ENCODE results near the gene DPPA4. TPM values are rescaled to one million over a fixed set of nuclear protein-coding genes. Genes with fewer than 3 reads are reported as not detected.
A peak's percentile ranks its signal among the peaks of the same experiment; 100 is the strongest.

The DPPA4 gene
- total RNA-seq, 1 experiment from 2014 or later = 774 TPM

DNA sequence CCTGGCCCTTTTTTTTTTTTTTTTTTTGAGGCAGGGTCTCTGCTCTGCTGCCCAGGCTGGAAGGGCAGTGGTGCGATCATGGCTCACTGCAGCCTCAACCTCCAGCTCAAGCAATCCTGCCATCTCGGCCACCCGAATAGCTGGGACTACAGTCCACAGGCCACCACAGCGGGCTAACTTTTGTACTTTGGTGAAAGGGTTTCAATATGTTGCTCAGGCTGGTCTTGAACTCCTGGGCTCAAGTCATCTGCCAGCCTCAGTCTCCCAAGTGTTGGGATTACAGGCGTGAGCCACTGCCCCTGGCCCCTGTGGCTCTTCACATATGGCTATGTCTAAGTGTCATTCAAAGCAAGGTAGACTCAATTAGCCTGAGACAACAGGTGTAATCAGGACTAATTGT, 12.2 kb downstream of the DPPA4 start:
- Mint-ChIP-seq H3K27ac (no peak overlapping the region; the same call in 1 of the 2 replicates), H3K9me3 (no peaks in the 10 kb centered on the region), H3K4me1 (peaks cover 38% of the 10 kb centered on the region), H3K27me3 (ENCODE audit: low read depth) (no peaks in the 10 kb centered on the region), H3K36me3 (peaks cover 43% of the 10 kb centered on the region), H3K4me3 (no peak overlapping the region)
- no peak for DNase-seq (ENCODE audit: low spot score)
- POLR2A ChIA-PET = interaction anchor here (0.6 to 1.5 kb wide), 5 partner anchors 9 to 167 kb away, joined by 3 to 11 read pairs (median 4); partner anchors contain the start of gene DPPA2
- CTCF ChIA-PET = interaction anchor here (0.7 to 1.4 kb wide), 2 partner anchors 39 to 112 kb away, joined by 5 to 6 read pairs; no protein-coding TSS in a partner anchor
- peak; percentile 69 for ATAC-seq
- TF ChIP-seq ATF1 (CRISPR knock-in tag; IDR thresholded peaks at IDR 0.05) (no peak), CREB1 (CRISPR knock-in tag; IDR thresholded peaks at IDR 0.05) (no peak), SMAD4 (CRISPR knock-in tag; IDR thresholded peaks at IDR 0.05) (no peak), TEAD1 (CRISPR knock-in tag; IDR thresholded peaks at IDR 0.05) (no peak; the same call in 1 of the 2 replicates), HMGA2 (CRISPR knock-in tag; IDR thresholded peaks at IDR 0.05) (no peak), SMAD3 (CRISPR knock-in tag; IDR thresholded peaks at IDR 0.05; ENCODE audit: borderline replicate concordance) (0 out of 2 replicates have a peak, but pooled peaks have one; percentile 63), GABPB1 (CRISPR knock-in tag; IDR thresholded peaks at IDR 0.05) (no peak), NFYB (CRISPR knock-in tag; conservative IDR thresholded peaks at IDR 0.05; ENCODE audit: low read depth) (no peak), ZNF396 (CRISPR knock-in tag; IDR thresholded peaks at IDR 0.05; ENCODE audit: borderline replicate concordance) (no peak), ZNF423 (CRISPR knock-in tag; IDR thresholded peaks at IDR 0.05) (no peak), NR1H2 (CRISPR knock-in tag; IDR thresholded peaks at IDR 0.05) (no peak), ZNF232 (CRISPR knock-in tag; IDR thresholded peaks at IDR 0.05) (no peak), OVOL2 (CRISPR knock-in tag; IDR thresholded peaks at IDR 0.05; ENCODE audit: borderline replicate concordance) (no peak), ZNF671 (CRISPR knock-in tag; IDR thresholded peaks at IDR 0.05) (peak; percentile 94), RELA (CRISPR knock-in tag; IDR thresholded peaks at IDR 0.05; ENCODE audit: borderline replicate concordance) (no peak), ZNF416 (CRISPR knock-in tag; IDR thresholded peaks at IDR 0.05) (peak; percentile 94), TCF7 (CRISPR knock-in tag; IDR thresholded peaks at IDR 0.05; ENCODE audit: low read depth) (no peak), JAZF1 (CRISPR knock-in tag; IDR thresholded peaks at IDR 0.05) (no peak), IRF2 (CRISPR knock-in tag; IDR thresholded peaks at IDR 0.05; ENCODE audit: borderline replicate concordance, low read depth) (no peak), KAT7 (CRISPR knock-in tag; IDR thresholded peaks at IDR 0.05; ENCODE audit: borderline replicate concordance) (no peak)
- TF ChIP-seq, protein P1, sequence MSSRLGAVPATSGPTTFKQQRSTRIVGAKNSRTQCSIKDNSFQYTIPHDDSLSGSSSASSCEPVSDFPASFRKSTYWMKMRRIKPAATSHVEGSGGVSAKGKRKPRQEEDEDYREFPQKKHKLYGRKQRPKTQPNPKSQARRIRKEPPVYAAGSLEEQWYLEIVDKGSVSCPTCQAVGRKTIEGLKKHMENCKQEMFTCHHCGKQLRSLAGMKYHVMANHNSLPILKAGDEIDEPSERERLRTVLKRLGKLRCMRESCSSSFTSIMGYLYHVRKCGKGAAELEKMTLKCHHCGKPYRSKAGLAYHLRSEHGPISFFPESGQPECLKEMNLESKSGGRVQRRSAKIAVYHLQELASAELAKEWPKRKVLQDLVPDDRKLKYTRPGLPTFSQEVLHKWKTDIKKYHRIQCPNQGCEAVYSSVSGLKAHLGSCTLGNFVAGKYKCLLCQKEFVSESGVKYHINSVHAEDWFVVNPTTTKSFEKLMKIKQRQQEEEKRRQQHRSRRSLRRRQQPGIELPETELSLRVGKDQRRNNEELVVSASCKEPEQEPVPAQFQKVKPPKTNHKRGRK (CRISPR knock-in tag; IDR thresholded peaks at IDR 0.05; ENCODE audit: borderline replicate concordance) = no peak
- TF ChIP-seq, protein P2, sequence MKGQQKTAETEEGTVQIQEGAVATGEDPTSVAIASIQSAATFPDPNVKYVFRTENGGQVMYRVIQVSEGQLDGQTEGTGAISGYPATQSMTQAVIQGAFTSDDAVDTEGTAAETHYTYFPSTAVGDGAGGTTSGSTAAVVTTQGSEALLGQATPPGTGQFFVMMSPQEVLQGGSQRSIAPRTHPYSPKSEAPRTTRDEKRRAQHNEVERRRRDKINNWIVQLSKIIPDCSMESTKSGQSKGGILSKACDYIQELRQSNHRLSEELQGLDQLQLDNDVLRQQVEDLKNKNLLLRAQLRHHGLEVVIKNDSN (CRISPR knock-in tag; IDR thresholded peaks at IDR 0.05) = no peak; the same call in 1 of the 2 replicates
- TF ChIP-seq, protein P3, sequence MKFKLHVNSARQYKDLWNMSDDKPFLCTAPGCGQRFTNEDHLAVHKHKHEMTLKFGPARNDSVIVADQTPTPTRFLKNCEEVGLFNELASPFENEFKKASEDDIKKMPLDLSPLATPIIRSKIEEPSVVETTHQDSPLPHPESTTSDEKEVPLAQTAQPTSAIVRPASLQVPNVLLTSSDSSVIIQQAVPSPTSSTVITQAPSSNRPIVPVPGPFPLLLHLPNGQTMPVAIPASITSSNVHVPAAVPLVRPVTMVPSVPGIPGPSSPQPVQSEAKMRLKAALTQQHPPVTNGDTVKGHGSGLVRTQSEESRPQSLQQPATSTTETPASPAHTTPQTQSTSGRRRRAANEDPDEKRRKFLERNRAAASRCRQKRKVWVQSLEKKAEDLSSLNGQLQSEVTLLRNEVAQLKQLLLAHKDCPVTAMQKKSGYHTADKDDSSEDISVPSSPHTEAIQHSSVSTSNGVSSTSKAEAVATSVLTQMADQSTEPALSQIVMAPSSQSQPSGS (CRISPR knock-in tag; IDR thresholded peaks at IDR 0.05; ENCODE audit: borderline replicate concordance, low read depth) = no peak
- TF ChIP-seq, protein P4, sequence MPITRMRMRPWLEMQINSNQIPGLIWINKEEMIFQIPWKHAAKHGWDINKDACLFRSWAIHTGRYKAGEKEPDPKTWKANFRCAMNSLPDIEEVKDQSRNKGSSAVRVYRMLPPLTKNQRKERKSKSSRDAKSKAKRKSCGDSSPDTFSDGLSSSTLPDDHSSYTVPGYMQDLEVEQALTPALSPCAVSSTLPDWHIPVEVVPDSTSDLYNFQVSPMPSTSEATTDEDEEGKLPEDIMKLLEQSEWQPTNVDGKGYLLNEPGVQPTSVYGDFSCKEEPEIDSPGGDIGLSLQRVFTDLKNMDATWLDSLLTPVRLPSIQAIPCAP (CRISPR knock-in tag; IDR thresholded peaks at IDR 0.05) = no peak
- TF ChIP-seq, protein P5, sequence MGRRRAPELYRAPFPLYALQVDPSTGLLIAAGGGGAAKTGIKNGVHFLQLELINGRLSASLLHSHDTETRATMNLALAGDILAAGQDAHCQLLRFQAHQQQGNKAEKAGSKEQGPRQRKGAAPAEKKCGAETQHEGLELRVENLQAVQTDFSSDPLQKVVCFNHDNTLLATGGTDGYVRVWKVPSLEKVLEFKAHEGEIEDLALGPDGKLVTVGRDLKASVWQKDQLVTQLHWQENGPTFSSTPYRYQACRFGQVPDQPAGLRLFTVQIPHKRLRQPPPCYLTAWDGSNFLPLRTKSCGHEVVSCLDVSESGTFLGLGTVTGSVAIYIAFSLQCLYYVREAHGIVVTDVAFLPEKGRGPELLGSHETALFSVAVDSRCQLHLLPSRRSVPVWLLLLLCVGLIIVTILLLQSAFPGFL (CRISPR knock-in tag; IDR thresholded peaks at IDR 0.05; ENCODE audit: borderline replicate concordance) = no peak; the same call in 1 of the 2 replicates
- TF ChIP-seq, protein P6, sequence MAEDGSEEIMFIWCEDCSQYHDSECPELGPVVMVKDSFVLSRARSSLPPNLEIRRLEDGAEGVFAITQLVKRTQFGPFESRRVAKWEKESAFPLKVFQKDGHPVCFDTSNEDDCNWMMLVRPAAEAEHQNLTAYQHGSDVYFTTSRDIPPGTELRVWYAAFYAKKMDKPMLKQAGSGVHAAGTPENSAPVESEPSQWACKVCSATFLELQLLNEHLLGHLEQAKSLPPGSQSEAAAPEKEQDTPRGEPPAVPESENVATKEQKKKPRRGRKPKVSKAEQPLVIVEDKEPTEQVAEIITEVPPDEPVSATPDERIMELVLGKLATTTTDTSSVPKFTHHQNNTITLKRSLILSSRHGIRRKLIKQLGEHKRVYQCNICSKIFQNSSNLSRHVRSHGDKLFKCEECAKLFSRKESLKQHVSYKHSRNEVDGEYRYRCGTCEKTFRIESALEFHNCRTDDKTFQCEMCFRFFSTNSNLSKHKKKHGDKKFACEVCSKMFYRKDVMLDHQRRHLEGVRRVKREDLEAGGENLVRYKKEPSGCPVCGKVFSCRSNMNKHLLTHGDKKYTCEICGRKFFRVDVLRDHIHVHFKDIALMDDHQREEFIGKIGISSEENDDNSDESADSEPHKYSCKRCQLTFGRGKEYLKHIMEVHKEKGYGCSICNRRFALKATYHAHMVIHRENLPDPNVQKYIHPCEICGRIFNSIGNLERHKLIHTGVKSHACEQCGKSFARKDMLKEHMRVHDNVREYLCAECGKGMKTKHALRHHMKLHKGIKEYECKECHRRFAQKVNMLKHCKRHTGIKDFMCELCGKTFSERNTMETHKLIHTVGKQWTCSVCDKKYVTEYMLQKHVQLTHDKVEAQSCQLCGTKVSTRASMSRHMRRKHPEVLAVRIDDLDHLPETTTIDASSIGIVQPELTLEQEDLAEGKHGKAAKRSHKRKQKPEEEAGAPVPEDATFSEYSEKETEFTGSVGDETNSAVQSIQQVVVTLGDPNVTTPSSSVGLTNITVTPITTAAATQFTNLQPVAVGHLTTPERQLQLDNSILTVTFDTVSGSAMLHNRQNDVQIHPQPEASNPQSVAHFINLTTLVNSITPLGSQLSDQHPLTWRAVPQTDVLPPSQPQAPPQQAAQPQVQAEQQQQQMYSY (CRISPR knock-in tag; IDR thresholded peaks at IDR 0.05) = no peak
- TF ChIP-seq, protein P7, sequence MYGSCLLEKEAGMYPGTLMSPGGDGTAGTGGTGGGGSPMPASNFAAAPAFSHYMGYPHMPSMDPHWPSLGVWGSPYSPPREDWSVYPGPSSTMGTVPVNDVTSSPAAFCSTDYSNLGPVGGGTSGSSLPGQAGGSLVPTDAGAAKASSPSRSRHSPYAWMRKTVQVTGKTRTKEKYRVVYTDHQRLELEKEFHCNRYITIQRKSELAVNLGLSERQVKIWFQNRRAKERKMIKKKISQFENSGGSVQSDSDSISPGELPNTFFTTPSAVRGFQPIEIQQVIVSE (CRISPR knock-in tag; IDR thresholded peaks at IDR 0.05; ENCODE audit: borderline replicate concordance) = no peak
- TF ChIP-seq, protein P8, sequence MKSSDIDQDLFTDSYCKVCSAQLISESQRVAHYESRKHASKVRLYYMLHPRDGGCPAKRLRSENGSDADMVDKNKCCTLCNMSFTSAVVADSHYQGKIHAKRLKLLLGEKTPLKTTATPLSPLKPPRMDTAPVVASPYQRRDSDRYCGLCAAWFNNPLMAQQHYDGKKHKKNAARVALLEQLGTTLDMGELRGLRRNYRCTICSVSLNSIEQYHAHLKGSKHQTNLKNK (CRISPR knock-in tag; IDR thresholded peaks at IDR 0.05) = peak; percentile 90
